CD4-positive, alpha-beta T cell treated with Interleukin-10 for 1 hour (primary cell): Measurements from ENCODE around the gene MBOAT2.
A peak's percentile ranks its signal among the peaks of the same experiment; 100 is the strongest.

Experiments
- DNase-seq: peaks from one replicate; pipeline ENCODE4 v3.0.0-alpha.2; 2020

Gene MBOAT2

DNA sequence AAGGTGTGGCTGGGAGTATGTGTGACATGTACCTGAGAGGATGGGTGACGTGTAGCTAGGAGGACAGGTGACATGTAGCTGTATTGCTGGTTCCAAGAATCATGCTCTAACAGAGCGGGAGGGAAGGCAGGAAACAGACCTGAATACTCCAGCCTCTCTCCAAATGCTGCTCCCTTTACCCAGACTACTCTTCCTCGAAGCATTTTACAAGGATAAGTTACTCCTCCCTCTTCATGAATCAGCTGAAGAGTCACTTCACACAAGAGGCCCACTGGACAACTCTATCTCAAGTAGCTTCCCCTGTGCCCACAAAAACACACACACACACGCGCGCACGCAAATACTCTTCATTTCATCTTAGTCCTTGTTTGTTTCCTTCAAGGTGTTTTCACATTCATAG is 113.5 kb downstream of the MBOAT2 start:
- no peak for DNase-seq

DNA sequence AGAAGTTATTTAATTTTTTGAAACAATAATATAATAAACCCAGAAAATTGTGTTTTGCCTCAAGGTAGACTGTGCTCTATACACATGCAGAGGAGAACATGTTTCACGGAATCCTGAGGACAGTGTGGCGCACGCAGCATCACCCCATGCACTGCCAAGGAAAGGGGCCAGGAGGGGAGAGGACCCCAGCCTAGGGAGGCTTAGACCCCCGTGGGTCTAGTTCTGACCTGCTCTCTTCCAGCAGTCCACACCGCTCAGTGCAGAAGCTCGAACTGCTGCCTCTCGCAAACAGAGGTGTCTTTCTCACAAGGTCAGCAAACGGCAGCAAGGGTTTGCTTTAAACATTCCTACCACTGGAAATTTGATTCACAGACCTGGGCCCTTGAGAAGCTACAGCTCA is 114.5 kb downstream of the MBOAT2 start:
- DNase-seq: no peak

DNA sequence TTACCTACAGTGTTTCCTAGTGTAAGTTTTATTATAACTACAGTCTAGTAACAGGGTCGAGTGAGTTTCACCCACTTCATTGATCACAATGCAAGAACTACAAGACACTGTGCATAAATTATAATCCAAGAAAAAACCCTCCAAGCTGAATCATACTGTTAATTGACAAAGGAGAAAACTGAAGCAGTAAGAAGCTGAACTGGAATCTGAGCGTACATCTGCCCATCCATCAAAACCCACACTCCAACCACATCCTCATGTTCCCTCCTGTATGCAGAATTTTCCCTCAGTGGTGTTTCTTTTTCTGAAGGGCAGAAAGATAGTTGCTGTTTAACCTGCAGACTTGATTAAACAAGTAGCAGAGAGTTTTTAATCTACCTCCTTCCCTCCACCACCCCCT is 116.6 kb downstream of the MBOAT2 start:
- no peak for DNase-seq

DNA sequence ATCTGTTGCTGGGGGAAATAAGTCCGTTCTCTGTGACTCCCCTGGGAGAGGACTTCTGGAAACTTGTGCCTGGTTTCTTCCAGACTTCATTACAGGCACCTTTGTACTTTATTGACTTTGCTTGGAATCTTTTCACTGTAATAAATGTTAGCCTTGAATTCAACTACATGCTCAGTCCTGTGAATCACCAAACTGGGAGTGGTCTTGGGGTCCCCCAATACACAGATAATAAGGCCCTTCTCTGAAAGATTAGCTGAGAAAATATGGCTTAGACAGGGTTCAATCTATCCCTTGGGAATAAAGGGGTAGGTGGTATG is 117.3 kb downstream of the MBOAT2 start:
- DNase-seq: no peak

DNA sequence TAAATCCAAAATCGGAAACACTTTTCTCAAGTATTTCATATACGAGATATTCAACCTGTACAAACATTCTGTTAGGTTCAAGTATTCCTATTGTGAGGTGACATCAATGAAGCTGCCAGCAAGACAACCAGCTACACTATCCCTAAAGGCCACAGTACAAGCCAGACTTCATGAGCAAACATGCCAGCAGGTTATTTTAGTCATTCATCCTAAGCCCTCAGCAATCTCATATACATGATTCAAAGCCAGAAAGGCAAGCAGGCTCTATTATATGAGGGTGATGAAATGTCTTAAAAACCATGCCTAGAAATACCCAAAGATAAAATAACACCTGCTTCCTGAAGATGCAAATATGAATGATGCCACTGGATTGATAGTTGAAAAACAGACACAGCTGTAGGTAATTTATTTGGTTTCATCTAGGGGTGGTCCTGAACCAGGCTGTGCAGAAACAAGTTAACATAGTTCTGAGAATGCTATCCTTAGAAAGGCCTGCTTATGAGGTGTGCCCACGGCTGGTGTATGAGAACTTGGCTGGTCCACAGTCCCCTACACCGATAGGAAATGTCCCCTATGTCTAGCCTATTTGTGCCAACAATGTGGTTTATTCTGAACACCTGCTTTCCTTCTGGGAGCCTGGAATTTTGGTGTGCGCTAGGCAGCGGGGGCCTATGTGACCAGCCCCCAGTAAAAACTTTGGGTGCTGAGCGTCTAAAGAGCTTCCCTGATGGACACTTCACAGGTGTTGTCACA is 117.9 kb downstream of the MBOAT2 start:
- DNase-seq: no peak

DNA sequence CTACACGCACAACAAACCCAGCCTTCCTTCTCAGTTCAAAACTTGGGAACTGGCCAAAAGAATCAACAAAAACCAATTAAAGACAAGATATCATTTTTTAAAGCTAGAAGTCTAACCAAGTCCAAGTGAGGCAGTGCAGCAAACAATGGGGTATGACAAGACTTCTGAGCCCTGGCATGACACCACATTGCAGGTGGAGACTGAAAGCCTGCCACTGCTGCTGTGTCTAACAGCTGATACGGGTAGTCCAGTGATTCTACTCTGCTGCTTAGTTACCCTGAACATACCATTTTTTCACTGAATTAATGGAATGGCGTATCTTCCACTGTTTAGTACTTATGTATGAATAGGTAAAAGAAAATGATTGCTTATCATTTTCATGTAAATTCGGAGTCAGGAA is 118.7 kb downstream of the MBOAT2 start:
- no peak for DNase-seq

DNA sequence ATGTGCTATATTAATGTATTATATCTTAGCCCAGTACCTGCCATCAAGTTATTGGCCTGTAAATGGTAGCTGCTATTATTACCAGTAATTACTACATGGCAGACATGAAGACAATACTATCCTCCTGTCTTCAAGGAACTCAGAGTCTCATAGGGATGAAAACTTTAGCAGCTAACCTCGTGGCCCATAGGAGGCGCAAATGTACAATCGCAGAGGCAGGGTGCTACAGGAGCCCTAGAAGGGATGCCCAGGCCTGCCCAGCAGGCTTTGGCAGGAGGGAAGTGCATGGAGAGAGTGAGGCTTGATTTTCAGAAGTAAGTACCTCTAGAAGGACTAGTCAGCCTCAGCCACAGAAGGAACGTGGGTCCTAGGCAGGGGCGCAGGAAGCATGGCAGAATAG is 121.4 kb downstream of the MBOAT2 start:
- no peak for DNase-seq

DNA sequence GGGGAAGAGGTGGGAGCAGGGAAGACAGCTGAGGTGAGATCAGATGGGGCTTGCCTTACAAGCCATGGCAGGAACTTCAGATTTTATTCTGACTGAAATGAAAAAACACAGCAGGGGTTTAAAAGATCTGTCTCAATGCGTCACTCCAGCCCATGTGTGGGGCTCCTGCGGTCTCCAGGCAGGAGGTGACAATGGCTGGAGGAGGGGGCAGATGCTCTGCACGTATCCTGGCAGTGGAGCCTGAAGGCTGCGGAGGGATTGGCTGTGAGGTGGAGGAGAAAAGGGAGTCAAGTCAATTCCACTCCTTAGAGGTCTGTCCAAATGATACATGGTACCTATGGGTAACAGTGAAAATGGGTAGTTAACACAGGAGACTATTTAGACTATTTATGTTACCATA is 125.6 kb downstream of the MBOAT2 start:
- DNase-seq: no peak

DNA sequence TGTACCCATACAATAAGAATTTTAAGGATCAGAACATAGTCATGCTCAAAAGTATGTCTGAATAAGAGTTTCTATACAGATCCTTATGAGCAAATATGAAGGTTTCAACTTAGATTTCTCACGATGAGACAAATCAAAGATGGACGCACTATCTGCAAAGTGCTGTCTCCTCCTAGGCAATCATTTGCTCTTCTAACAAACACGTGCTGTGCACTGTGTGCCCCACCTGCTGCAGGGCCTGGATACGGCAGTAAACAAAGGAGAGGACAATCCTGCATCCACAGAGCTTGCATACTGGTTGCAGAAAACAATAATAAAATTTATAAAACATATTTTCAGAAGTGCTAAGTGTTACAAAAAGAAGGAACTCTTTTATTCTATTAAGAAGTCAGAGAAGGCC is 126.2 kb downstream of the MBOAT2 start:
- no peak for DNase-seq

DNA sequence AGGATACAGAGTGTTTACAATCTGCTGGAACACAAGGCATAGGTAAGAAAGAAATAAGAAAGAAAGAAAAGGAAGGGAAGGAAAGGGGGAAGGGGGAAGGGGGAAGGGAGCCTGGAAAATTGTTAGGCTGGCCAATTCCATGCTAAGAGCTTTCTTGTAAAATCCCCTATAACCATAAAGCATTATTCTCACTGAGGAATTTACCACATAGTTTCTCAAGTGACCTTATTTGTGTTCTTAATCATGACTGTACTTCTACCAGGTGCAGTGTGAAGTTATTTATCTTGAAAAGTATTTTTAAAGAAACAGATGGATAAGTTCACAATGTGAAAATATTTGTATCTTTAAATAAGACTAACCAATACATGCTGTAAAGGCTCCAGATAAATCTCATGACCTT is 126.9 kb downstream of the MBOAT2 start:
- no peak for DNase-seq

DNA sequence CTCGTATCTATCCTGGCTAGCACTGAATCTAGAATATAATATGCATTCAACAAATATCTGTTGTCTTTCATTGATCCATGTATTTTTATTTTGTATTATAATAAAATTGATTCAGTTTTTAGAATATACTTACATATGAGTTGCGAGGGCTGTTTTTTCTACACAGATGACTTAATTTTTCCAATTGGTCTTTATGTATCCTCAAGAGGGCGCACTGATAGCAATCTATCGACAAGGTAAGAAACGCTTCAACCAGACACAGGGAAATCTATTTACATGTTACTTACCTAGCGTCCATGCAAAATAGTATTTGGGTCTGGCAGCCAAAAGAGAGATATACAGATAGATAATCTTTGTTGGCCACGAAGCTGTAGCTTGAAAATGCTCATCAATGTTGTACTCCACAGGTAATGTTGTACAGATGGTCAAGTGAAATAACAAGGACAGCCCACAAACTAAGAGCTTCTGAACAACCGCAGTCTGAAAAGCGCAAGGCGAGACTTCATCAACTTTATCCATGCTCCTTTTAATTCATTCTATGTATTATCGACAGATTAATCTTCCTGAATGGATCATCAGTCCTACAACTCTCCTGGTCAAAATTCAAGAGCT is 130.6 kb downstream of the MBOAT2 start:
- DNase-seq: peak; percentile 21

DNA sequence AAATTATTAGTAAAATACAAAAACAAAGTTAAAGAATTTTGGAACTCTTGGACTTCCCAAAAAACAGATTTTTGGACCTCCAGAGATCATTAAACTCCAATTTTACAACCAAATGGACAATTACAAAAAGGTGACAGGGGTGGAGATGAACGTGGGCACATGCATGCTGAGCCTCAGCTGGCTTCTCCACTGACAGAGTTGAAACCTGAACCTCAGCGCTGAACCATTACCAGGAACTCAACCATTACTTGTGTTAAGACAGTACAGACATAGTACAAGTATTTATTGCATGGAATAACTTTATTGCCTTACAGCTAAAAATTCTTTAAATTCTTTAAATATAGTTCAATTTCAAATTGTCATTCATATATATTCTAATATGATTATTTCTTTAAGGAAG is 133.0 kb downstream of the MBOAT2 start:
- DNase-seq: no peak

DNA sequence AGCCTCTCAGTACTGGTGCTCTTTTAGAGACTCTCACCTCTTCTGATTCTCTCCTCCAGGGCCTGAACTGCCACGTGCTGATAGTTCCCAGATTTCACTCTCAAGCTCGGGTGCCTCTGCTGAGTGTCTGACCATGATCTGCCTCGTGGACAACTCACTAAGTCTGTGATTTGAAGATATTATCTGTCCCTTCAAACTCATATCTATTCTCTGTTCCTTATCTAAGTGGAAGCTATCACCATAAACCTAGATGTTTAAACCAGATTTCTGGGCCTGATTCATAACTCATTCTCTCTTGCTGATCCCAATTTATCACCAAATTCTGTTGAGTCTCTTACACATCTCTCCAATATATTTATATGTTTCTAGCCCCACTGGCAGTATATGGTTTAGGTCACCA is 136.1 kb downstream of the MBOAT2 start:
- no peak for DNase-seq

DNA sequence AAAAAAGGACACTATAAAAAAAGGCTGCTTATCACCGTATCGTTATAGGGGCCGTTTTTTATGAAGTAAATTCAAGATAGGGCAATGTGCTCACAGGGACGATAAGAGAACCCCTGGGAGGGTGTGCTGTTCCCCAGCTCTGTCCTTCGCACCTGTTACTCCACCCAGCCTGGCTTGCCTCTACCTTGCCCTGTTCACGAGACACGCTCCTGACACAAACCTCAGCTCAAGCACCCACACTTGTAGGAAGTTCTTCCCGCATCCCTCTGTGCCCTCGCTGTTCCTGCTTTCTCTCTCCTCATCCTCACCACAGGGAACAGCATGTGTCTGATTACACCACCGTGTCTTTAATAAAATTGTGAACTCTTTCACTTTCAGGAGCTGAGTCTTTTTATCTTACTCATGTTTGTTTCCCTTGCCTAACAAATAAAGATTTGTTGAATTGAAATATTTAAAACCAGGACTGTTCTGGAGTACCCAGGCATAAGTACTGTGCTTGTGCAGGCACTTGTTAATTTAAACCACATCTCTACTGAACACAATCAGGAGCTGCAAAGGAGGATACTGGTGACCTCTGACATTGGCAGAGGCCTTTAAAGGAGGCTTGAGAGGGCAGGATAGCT is 140.0 kb downstream of the MBOAT2 start:
- DNase-seq: no peak

DNA sequence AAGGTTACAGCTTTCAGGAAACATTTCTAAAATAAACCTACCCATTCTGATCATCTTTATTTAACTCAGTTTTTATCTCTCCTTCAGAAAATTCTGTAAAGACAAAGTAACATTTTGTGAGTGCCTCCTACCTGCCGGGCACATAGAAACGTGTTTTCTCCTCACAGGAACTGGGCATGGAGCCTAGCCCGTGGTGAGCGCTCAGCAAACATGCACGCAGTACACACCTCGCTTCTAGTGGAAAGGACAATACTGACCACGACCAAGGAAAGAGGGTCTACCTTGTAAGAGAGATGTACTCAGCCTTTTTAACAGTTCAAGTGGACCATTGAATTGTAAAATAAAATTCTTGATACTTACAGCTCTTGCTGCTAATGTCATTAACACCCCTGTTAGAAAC is 141.3 kb downstream of the MBOAT2 start:
- no peak for DNase-seq

DNA sequence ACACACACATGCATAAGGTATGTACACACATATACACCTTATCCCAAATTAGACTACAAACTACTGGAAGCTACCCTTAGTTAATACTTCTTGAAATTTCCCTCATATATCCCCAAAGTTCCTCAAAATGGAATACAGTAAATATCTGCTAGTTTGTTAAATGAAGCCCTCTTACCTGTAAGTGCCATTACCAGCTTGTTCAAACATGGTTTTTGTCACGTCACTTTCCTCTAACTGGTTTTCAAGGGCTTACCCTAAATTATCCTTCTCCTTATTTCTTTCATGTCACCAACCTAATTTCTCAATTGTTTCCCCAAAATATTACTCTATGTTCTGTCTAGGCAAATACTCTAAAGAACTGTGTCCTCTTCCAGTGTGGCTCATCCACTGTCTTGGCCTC is 141.7 kb downstream of the MBOAT2 start:
- no peak for DNase-seq

DNA sequence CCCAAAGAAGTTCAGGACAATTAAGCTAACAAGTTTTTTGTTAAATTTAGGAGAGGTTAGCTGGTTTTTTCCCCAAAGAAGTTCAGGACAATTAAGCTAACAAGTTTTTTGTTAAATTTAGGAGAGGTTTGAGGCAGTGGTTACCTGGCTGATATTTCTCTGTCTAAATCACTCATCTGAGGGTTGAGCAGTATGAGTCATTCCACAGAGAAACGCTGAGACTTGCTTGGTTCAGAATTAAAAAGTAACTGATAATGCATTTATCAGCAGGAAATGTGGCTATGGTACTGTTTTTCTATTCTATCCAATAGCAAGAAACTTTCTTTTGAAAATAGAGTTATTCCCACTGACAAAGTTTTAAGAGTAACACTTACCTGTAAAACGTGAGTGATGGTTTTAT is 143.2 kb downstream of the MBOAT2 start:
- DNase-seq: no peak

DNA sequence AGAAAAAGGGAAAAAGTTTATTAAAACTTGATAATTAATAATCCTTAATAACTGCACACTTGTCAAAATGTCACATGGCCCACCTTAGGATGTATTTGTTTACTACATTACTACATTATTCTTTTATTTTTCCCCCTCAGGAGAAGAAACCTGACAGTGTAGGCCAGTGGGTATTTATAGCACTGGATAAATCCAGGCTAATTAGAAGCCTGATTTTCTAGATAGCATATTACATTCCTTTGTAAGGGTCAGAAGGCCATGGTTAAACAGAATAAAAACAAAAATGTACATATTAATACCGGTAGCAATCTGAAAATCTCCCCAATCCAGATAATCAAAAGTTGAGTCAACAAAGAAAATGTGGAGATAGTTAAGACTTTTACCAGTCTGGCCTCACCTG is 144.6 kb downstream of the MBOAT2 start:
- no peak for DNase-seq

DNA sequence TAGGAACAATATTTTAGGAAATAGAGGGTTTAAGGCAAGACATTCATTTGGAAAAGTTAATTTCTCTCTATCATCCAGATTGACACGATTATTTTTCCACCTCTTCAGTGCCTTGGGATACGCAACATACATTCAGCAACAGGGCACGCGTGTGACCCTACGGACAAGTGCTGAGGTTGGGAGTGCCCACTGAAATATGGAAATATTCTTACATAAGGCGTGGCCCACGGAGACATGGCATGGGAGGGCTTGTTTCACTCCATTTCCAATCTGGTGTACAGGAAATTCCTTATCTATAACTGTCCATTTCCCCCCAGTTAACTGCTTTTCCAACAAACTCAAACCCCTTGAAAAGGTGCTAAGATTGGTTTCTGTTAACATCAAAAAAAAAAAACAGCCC is 145.2 kb downstream of the MBOAT2 start:
- DNase-seq: no peak

DNA sequence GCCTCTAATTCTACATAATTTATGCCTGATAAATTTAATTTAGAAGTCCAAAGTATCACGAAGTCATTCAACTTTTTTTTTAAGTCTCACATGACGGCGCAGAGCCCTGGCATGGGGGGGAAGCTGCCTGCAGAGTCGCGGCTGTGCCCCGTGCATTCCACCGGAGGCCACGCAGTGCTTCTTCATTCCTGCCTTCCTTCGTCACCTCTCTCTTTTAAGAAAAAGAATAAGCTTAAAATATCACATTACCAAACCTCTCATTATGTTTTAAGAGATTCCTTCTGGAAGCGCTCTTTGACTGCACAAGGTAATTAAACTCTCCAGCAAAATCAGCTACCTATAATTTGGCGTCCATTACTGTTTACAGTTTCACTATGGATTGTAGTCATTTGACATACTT is 145.8 kb downstream of the MBOAT2 start:
- DNase-seq: no peak

DNA sequence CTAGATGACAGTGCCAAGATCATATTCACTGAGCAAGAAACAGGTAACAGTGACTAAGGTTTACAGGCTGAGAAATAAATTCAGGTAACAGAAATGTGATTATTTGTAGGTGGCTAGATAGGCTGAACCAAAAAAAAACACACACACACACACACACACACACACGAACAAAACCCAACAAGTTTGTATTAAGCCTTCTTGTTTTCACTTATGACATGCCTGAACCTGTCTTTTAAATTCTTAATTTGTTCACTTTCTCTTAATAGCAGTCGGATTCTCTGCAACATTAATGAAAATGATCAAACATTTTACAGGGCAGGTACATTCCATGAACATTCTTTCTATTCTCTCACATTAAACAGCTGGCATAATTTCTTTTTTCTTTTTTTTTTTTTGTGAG is 147.3 kb downstream of the MBOAT2 start:
- DNase-seq: no peak

DNA sequence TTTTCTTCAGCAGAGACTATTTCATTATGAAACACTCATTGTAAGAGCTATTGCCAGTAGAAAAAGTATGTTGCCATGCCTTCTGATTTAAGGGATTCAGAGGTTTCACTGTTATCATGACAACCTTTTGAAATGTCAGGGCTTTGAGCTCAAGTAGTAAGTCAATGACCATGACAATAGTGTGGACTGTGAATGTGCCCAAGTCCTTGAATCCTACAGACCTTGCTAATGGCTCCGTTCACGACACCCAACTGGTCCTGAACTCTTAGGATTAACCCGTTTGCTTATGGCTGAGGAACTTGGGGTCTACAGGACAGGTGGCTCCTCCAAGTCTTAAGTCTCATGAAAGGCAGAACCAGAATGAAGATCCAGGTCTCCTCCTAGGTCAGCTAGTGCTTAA is 148.5 kb downstream of the MBOAT2 start:
- no peak for DNase-seq

DNA sequence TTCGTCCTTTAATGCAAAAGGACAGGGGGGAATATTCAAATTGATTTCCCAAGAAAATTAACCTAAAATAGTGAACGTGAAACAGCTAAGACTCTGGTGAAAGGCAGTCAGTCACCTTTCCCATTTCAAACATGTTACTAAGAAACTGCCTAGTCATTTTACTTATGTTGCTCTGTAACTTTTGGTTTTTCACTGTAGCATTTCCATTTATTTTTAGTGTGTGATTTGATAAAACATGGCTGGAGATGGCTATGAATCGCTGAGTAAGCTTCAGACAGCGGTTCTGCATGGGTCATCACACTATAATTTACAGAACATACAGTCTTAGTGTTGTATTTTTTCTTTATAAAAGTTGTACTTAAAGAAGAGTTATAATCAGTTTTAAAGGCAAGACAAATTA is 150.1 kb downstream of the MBOAT2 start:
- no peak for DNase-seq

DNA sequence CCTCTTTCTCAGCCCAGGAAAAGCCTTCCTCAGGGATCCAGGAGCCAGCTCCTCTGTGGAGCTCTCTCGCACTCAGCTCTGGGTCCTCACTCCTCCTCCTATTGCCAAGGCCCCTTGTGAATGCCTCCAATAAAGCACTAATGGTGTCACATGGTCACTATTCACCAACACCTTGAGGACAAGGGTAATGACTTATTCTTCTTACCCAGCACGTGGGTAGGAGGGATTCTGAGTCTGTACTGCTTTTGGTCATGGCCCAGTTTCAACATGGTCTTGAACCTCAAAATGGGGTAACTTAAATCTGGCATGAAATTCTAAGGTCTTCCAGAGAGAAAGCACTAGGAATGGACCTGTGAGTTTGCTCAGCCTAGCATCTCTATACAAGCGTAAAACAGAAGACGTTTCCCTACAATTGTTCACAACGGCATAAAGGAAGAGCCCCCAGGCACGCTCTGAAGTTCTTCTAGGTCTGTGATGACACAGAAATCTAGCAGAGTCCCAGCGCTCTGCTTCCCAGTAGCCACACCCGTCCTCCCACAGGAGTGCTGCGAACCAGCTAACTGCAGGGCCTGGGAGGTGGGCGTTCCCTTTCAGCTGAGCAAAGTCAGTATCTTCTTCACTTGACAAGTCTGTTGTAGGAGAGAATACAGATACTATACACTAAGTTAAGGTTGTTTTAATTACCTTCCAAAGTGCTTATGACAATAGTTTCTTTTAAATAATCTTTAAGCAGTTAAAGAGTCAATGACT is 151.5 kb downstream of the MBOAT2 start:
- DNase-seq: no peak
